ENCODE results near the gene COPS3.
A peak's percentile ranks its signal among the peaks of the same experiment; 100 is the strongest.

COPS3 gene

GRCh38 chr17:17204635-17205231 is 76.3 kb downstream of the COPS3 start:
- no peak overlapping the region for H3K27ac ChIP-seq
- H3K9me3 ChIP-seq (ENCODE audit: control insufficient read depth, low read length): no peaks in the 10 kb centered on the region
- peak overlapping the region; percentile 91 for H2AFZ ChIP-seq
- H3K4me3 ChIP-seq (ENCODE audit: low read depth, low read length): peak overlapping the region; percentile 75
- no peaks in the 10 kb centered on the region for H3K79me2 ChIP-seq
- H3K9ac ChIP-seq: no peak overlapping the region
- peak overlapping the region; percentile 96 for H3K4me2 ChIP-seq (ENCODE audit: low read length)
- H3K36me3 ChIP-seq (ENCODE audit: control insufficient read depth, insufficient read depth, low read length): no peaks in the 10 kb centered on the region
- no peak for TF ChIP-seq CTCF (IDR thresholded peaks at IDR 0.05)
- H3K4me1 ChIP-seq: peaks cover 4% of the 10 kb centered on the region
- no peaks in the 10 kb centered on the region for H3K27me3 ChIP-seq (ENCODE audit: control insufficient read depth, insufficient read depth, low read length)

GRCh38 chr17:17204041-17204591 is 76.9 kb downstream of the COPS3 start:
- peaks cover 4% of the 10 kb centered on the region for H3K4me1 ChIP-seq
- peak overlapping the region; percentile 96 for H3K4me2 ChIP-seq (ENCODE audit: low read length)
- no peak overlapping the region for H3K4me3 ChIP-seq (ENCODE audit: low read depth, low read length)
- no peaks in the 10 kb centered on the region for H3K79me2 ChIP-seq
- no peak overlapping the region for H3K27ac ChIP-seq
- H3K36me3 ChIP-seq (ENCODE audit: control insufficient read depth, insufficient read depth, low read length): no peaks in the 10 kb centered on the region
- no peaks in the 10 kb centered on the region for H3K9me3 ChIP-seq (ENCODE audit: control insufficient read depth, low read length)
- H2AFZ ChIP-seq: no peak overlapping the region
- no peak overlapping the region for H3K9ac ChIP-seq
- TF ChIP-seq CTCF (IDR thresholded peaks at IDR 0.05): no peak
- H3K27me3 ChIP-seq (ENCODE audit: control insufficient read depth, insufficient read depth, low read length): no peaks in the 10 kb centered on the region

GRCh38 chr17:17203173-17203730 is 77.8 kb downstream of the COPS3 start:
- Histone ChIP-seq H3K9ac (no peak overlapping the region), H3K4me1 (peaks cover 4% of the 10 kb centered on the region), H3K36me3 (ENCODE audit: control insufficient read depth, insufficient read depth, low read length) (no peaks in the 10 kb centered on the region), H3K4me3 (ENCODE audit: low read depth, low read length) (no peak overlapping the region), H3K9me3 (ENCODE audit: control insufficient read depth, low read length) (no peaks in the 10 kb centered on the region), H3K79me2 (no peaks in the 10 kb centered on the region), H2AFZ (no peak overlapping the region), H3K27me3 (ENCODE audit: control insufficient read depth, insufficient read depth, low read length) (no peaks in the 10 kb centered on the region), H3K27ac (no peak overlapping the region), H3K4me2 (ENCODE audit: low read length) (no peak overlapping the region)
- TF ChIP-seq CTCF (IDR thresholded peaks at IDR 0.05): no peak

GRCh38 chr17:17201907-17202306 is 79.1 kb downstream of the COPS3 start:
- H3K4me3 ChIP-seq (ENCODE audit: low read depth, low read length): no peak overlapping the region
- no peak overlapping the region for H3K27ac ChIP-seq
- H2AFZ ChIP-seq: no peak overlapping the region
- H3K4me2 ChIP-seq (ENCODE audit: low read length): no peak overlapping the region
- H3K79me2 ChIP-seq: no peaks in the 10 kb centered on the region
- peaks cover 11% of the 10 kb centered on the region for H3K4me1 ChIP-seq
- no peak for TF ChIP-seq CTCF (IDR thresholded peaks at IDR 0.05)
- no peaks in the 10 kb centered on the region for H3K27me3 ChIP-seq (ENCODE audit: control insufficient read depth, insufficient read depth, low read length)
- no peaks in the 10 kb centered on the region for H3K9me3 ChIP-seq (ENCODE audit: control insufficient read depth, low read length)
- H3K9ac ChIP-seq: no peak overlapping the region
- no peaks in the 10 kb centered on the region for H3K36me3 ChIP-seq (ENCODE audit: control insufficient read depth, insufficient read depth, low read length)

- H3K27me3 ChIP-seq (ENCODE audit: control insufficient read depth, insufficient read depth, low read length): no peaks in the 10 kb centered on the region
- H3K4me3 ChIP-seq (ENCODE audit: low read depth, low read length): no peak overlapping the region
- no peaks in the 10 kb centered on the region for H3K36me3 ChIP-seq (ENCODE audit: control insufficient read depth, insufficient read depth, low read length)
- no peaks in the 10 kb centered on the region for H3K79me2 ChIP-seq
- no peak overlapping the region for H2AFZ ChIP-seq
- TF ChIP-seq CTCF (IDR thresholded peaks at IDR 0.05): no peak
- H3K4me1 ChIP-seq: peaks cover 11% of the 10 kb centered on the region
- H3K27ac ChIP-seq: no peak overlapping the region
- H3K9ac ChIP-seq: no peak overlapping the region
- H3K4me2 ChIP-seq (ENCODE audit: low read length): no peak overlapping the region
- H3K9me3 ChIP-seq (ENCODE audit: control insufficient read depth, low read length): no peaks in the 10 kb centered on the region
Measured at GRCh38 chr17:17201271-17201670, 79.8 kb downstream of the COPS3 start.
